IMR-90 (cell line): ENCODE data around the gene TGFBR2.

Source experiments
- POLR2A ChIP-seq: IDR thresholded peaks from 2 replicates; pipeline ENCODE4 v1.6.1; 2012; ENCODE audit warnings: mild to moderate bottlenecking, low read depth, low read length
- TF ChIP-seq, protein P1 (sequence below): conservative IDR thresholded peaks from 2 replicates; pipeline ENCODE4 v1.5.1; 2012; ENCODE audit warnings: mild to moderate bottlenecking, low read depth, low read length, improper control_type of control experiment

DNA sequence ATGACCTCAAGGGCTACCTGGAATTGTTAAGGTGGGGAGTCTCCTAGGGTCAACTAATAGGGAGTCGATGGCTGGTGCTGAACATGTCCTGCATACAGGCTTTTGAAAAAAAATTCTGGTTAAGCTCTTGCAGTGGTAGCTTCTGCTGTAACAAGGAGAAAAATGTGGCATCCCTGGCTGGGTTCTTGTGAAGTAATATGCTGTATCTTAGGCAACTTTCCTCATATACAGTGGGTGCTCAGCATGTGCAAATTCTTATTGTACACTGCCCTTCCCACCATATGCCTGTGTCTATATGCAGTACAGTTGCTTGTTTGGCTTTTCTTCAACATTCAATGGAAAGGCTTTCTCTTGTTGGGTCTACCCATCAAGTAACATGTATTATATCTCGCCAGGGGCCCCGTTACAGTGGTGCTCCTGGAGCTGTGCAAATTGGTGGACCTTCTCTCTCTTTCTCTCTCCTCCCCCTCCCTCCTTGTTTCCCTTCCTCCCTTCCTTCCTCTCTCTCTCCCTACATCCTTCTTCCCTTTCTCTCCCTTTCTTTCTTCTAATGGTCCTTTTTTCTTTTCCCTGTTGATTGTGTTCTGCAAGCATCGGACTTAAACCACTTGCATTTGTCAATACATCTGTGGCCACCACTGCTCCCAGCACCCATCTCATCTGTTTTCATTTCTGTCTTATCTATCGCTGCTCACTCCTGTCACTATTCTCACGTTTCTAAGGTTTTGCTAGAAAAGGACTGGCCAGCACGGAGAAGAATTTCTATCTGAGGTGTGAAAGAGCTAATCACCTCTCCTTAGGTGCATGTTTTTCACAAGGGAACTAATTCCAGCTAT, 35.2 kb downstream of the TGFBR2 start:
- TF ChIP-seq, protein P1, sequence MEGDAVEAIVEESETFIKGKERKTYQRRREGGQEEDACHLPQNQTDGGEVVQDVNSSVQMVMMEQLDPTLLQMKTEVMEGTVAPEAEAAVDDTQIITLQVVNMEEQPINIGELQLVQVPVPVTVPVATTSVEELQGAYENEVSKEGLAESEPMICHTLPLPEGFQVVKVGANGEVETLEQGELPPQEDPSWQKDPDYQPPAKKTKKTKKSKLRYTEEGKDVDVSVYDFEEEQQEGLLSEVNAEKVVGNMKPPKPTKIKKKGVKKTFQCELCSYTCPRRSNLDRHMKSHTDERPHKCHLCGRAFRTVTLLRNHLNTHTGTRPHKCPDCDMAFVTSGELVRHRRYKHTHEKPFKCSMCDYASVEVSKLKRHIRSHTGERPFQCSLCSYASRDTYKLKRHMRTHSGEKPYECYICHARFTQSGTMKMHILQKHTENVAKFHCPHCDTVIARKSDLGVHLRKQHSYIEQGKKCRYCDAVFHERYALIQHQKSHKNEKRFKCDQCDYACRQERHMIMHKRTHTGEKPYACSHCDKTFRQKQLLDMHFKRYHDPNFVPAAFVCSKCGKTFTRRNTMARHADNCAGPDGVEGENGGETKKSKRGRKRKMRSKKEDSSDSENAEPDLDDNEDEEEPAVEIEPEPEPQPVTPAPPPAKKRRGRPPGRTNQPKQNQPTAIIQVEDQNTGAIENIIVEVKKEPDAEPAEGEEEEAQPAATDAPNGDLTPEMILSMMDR, result no peak
- no peak for TF ChIP-seq POLR2A
